Stomach (tissue), 9 donors: ENCODE results near the gene ANGPTL7. TPM values are rescaled to one million over a fixed set of nuclear protein-coding genes. Genes with fewer than 3 reads are reported as not detected.
A peak's percentile ranks its signal among the peaks of the same experiment; 100 is the strongest.

ENCODE experiments used
- DNase-seq, 2 donors: peaks; one replicate each; pipeline versions ENCODE4 v3.0.0 to v3.0.0-alpha.2; 2013 to 2019
- H3K27ac ChIP-seq, 5 donors: fragments of 200-600 bp in 4 of 5; sonication (generic) in 4 of 5; one replicate each; pipeline ENCODE4 v1.5.1; 2013 to 2019; ENCODE audit warnings: mild to moderate bottlenecking in 1 of 5, moderate library complexity in 1 of 5
- H3K27me3 ChIP-seq, 3 donors: fragments of 200-600 bp; sonication (generic); one replicate each; pipeline ENCODE4 v1.5.1; 2017 to 2019; ENCODE audit warnings: mixed run types in 1 of 3
- H3K36me3 ChIP-seq, 4 donors: fragments of 200-600 bp; sonication (generic); 1 replicate in 3 of 4; 2 replicates in 1 of 4; pipeline ENCODE4 v1.5.1; 2016 to 2019
- H3K4me1 ChIP-seq, 4 donors: fragments of 200-600 bp; sonication (generic); one replicate each; pipeline ENCODE4 v1.5.1; 2016 to 2019
- H3K4me3 ChIP-seq, 4 donors: fragments of 200-600 bp; sonication (generic) in 3 of 4; one replicate each; pipeline ENCODE4 v1.5.1; 2016 to 2019; ENCODE audit warnings: mild to moderate bottlenecking in 1 of 4
- H3K9me3 ChIP-seq, 4 donors: fragments of 200-600 bp; sonication (generic); one replicate each; pipeline ENCODE4 v1.5.1; 2016 to 2019
- CTCF ChIP-seq, 7 experiments: fragments of 450-650 bp in 4 of 7; fragments of 200-600 bp in 3 of 7; sonication (generic) in 3 of 7; IDR thresholded peaks; one replicate each; pipeline ENCODE4 v1.5.1; 2016 to 2019; ENCODE audit warnings: antibody characterized with exemption in 7 of 7, control low read depth in 2 of 7, mild to moderate bottlenecking in 1 of 7
- EP300 ChIP-seq: sonication (generic); formaldehyde crosslinking; IDR thresholded peaks from one replicate; pipeline ENCODE4 v1.6.1; 2017; ENCODE audit warnings: antibody characterized with exemption
- POLR2A ChIP-seq, 4 donors: fragments of 450-650 bp; IDR thresholded peaks; one replicate each; pipeline ENCODE4 v1.6.1; 2016; ENCODE audit warnings: antibody characterized with exemption in 4 of 4, control low read depth in 2 of 4, mild to moderate bottlenecking in 1 of 4, moderate library complexity in 1 of 4
- POLR2AphosphoS5 ChIP-seq, 3 donors: sonication (generic); formaldehyde crosslinking; IDR thresholded peaks; one replicate each; pipeline ENCODE4 v1.6.1; 2016; ENCODE audit warnings: antibody characterized with exemption in 3 of 3
- WGBS, 5 donors: extraction: QIAGEN DNeasy Blood & Tissue Kit in 3 of 5; methylation state at CpG; one replicate each; pipeline versions ENCODE4 v1.1.5 to v1.1.7; 2013 to 2018; 5-methylcytosine and 5-hydroxymethylcytosine counted together
- intact Hi-C: fragments of 100-400 bp; cut with DNase I; formaldehyde crosslinking; loops from one replicate; pipeline ENCODE4 v1.15.1; 2023; ENCODE audit warnings: low total_unique reads
- polyA plus RNA-seq, 3 donors: library from polyadenylated mRNA; stranded (reverse); fragments of 200-250 nt; gene quantifications; one replicate each; pipeline ENCODE4 v1.2.3, GENCODE V29; 2013
- total RNA-seq, 5 donors: library from RNA; depleted of rRNA; stranded (reverse); fragments of >200 nt; gene quantifications; one replicate each; pipeline versions ENCODE4 v1.1.0 to v1.2.3, GENCODE V29; 2014 to 2016
- donor health status: healthy with polysubstance abuse.
- donor health status: Bipolar disorder and iron deficiency.
- donor health status: healthy.

Gene ANGPTL7
- total and polyA plus RNA-seq, 8 donors: 0.55 to 2.6 (median 1.6) TPM; not detected in 5

GRCh38 chr1:11156441-11156840 lies 32.7 kb upstream of the ANGPTL7 start:
- H3K36me3 ChIP-seq: peaks cover 17 to 76% (median 70%) of the 10 kb centered on the region in 4 donors
- no peaks in the 10 kb centered on the region for H3K27me3 ChIP-seq
- H3K9me3 ChIP-seq: no peaks in the 10 kb centered on the region
- 71 to 86% (median 78%) methylated on average over 3 of the region's 3 CpGs for WGBS, 5 donors
- intact Hi-C loops: no loop called here
- H3K4me3 ChIP-seq: no peak overlapping the region
- TF ChIP-seq POLR2A (IDR thresholded peaks at IDR 0.05): no peak
- TF ChIP-seq CTCF (IDR thresholded peaks at IDR 0.05): no peak
- no peak for TF ChIP-seq EP300
- TF ChIP-seq POLR2AphosphoS5 (IDR thresholded peaks at IDR 0.05): no peak
- peak overlapping the region in 1 of 5 donors; percentile 79 for H3K27ac ChIP-seq
- DNase-seq: no peak
- peaks cover 0 to 37% (median 17%) of the 10 kb centered on the region in 4 donors for H3K4me1 ChIP-seq

GRCh38 chr1:11156963-11157362 lies 32.2 kb upstream of the ANGPTL7 start:
- Histone ChIP-seq H3K9me3 (no peaks in the 10 kb centered on the region), H3K27me3 (no peaks in the 10 kb centered on the region), H3K36me3 (peaks cover 17 to 74% (median 67%) of the 10 kb centered on the region in 4 donors), H3K4me1 (peaks cover 0 to 31% (median 17%) of the 10 kb centered on the region in 4 donors), H3K4me3 (no peak overlapping the region), H3K27ac (peak overlapping the region in 3 of 5 donors; percentile 13 to 79 (median 58))
- DNase-seq: no peak
- no peak for TF ChIP-seq POLR2AphosphoS5 (IDR thresholded peaks at IDR 0.05)
- TF ChIP-seq CTCF (IDR thresholded peaks at IDR 0.05): no peak
- TF ChIP-seq POLR2A (IDR thresholded peaks at IDR 0.05): no peak
- no peak for TF ChIP-seq EP300
- intact Hi-C loops: no loop called here
- 89 to 91% (median 90%) methylated on average over 7 of the region's 7 CpGs for WGBS, 5 donors

- H3K27me3 ChIP-seq: no peaks in the 10 kb centered on the region
- no peak overlapping the region for H3K4me3 ChIP-seq
- DNase-seq: no peak
- 73 to 86% (median 82%) methylated on average over 8 of the region's 8 CpGs for WGBS, 5 donors
- TF ChIP-seq POLR2A (IDR thresholded peaks at IDR 0.05) (no peak), CTCF (IDR thresholded peaks at IDR 0.05) (no peak), POLR2AphosphoS5 (IDR thresholded peaks at IDR 0.05) (no peak), EP300 (no peak)
- H3K36me3 ChIP-seq: peaks cover 17 to 70% (median 64%) of the 10 kb centered on the region in 4 donors
- H3K27ac ChIP-seq: peak overlapping the region in 3 of 5 donors; percentile 13 to 79 (median 58)
- peaks cover 0 to 30% (median 15%) of the 10 kb centered on the region in 4 donors for H3K4me1 ChIP-seq
- intact Hi-C loops: no loop called here
- no peaks in the 10 kb centered on the region for H3K9me3 ChIP-seq
These were observed 31.8 kb upstream of the ANGPTL7 start for GRCh38 chr1:11157394-11157793.

GRCh38 chr1:11157867-11158266 lies 31.3 kb upstream of the ANGPTL7 start:
- Histone ChIP-seq H3K27ac (peak overlapping the region in 3 of 5 donors; percentile 13 to 79 (median 58)), H3K9me3 (no peaks in the 10 kb centered on the region), H3K36me3 (peaks cover 17 to 65% (median 60%) of the 10 kb centered on the region in 4 donors), H3K27me3 (no peaks in the 10 kb centered on the region), H3K4me1 (peaks cover 0 to 30% (median 12%) of the 10 kb centered on the region in 4 donors), H3K4me3 (no peak overlapping the region)
- intact Hi-C loops: no loop called here
- no peak for DNase-seq
- no peak for TF ChIP-seq CTCF (IDR thresholded peaks at IDR 0.05)
- TF ChIP-seq EP300: no peak
- TF ChIP-seq POLR2A (IDR thresholded peaks at IDR 0.05): no peak
- peak in 1 of 3 donors; percentile 45 for TF ChIP-seq POLR2AphosphoS5 (IDR thresholded peaks at IDR 0.05)
- 50 to 60% (median 56%) methylated on average over 2 of the region's 2 CpGs for WGBS, 5 donors
